Endothelial cell of umbilical vein (primary cell): ENCODE data around the gene OR5K2. TPM values are rescaled to one million over a fixed set of nuclear protein-coding genes. Genes with fewer than 3 reads are reported as not detected.

Source experiments
- BruUV-seq: library from RNA; stranded (reverse); fragments of 400-500 nt; replicated peaks from 2 replicates; lab custom pipeline; 2021; lab: Mats Ljungman, UMichigan
- CTCF ChIA-PET: fragments of 300-600, 350-600 bp; sonication (Branson Sonifier 250); formaldehyde crosslinking; loops from one replicate; lab custom pipeline; 2021; ENCODE audit warnings: antibody characterized with exemption, inconsistent platforms; lab: Charles Lee
- POLR2A ChIA-PET: fragments of 300-600, 350-600 bp; sonication (Branson Sonifier 250); formaldehyde crosslinking; loops from one replicate; lab custom pipeline; 2021; ENCODE audit warnings: antibody characterized with exemption, inconsistent platforms; lab: Charles Lee
- DNase-seq: peaks from one replicate; pipeline ENCODE4 v3.0.0-alpha.2; 2011; ENCODE audit warnings: low read depth, low spot score
- FAIRE-seq: peaks from 2 replicates; lab custom pipeline; 2011; peaks lifted over from hg19 to GRCh38; lab: Jason Lieb, UNC
- H2AFZ ChIP-seq: 2 replicates; pipeline ENCODE4 v1.6.0; 2012; ENCODE audit warnings: low read depth, low read length, control low read depth, inconsistent platforms
- H3K27ac ChIP-seq: 2 replicates; pipeline ENCODE4 v1.5.1; 2011; ENCODE audit warnings: low read depth, mild to moderate bottlenecking, control low read depth, low read length, moderate library complexity; ENCODE audit not compliant: insufficient read depth
- H3K27me3 ChIP-seq, 2 experiments: 2 replicates each; pipeline versions ENCODE4 v1.6.0 to v1.6.1; 2011; ENCODE audit warnings: low read length in 2 of 2, mixed read lengths in 1 of 2; ENCODE audit not compliant: control insufficient read depth in 2 of 2, insufficient read depth in 2 of 2
- H3K36me3 ChIP-seq, 2 experiments: 2 replicates in 1 of 2; 3 replicates in 1 of 2; pipeline ENCODE4 v1.5.1; 2011; ENCODE audit warnings: low read length in 2 of 2, mild to moderate bottlenecking in 1 of 2, moderate library complexity in 1 of 2; ENCODE audit not compliant: control insufficient read depth in 2 of 2, insufficient read depth in 2 of 2; ENCODE audit errors: extremely low read depth in 1 of 2
- H3K4me1 ChIP-seq: 3 replicates; pipeline ENCODE4 v1.5.1; 2011; ENCODE audit warnings: mild to moderate bottlenecking, low read length; ENCODE audit not compliant: control insufficient read depth, insufficient read depth; ENCODE audit errors: extremely low read depth
- H3K4me2 ChIP-seq: 2 replicates; pipeline ENCODE4 v1.6.1; 2011; ENCODE audit warnings: low read length, control low read depth, mixed read lengths; ENCODE audit not compliant: insufficient read depth
- H3K4me3 ChIP-seq, 3 experiments: fragments of 200-600 bp in 1 of 3; sonication (generic), shearing (Covaris generic) in 1 of 3; replicated peaks in 1 of 3; 2 replicates each; pipeline ENCODE4 v1.5.1; 2011 to 2016; ENCODE audit warnings: control low read depth in 3 of 3, low read length in 3 of 3, mild to moderate bottlenecking in 2 of 3, inconsistent platforms in 1 of 3, low read depth in 1 of 3, moderate library complexity in 1 of 3; ENCODE audit not compliant: insufficient read depth in 1 of 3
- H3K79me2 ChIP-seq: 2 replicates; pipeline ENCODE4 v1.6.0; 2012; ENCODE audit warnings: low read length, inconsistent platforms; ENCODE audit not compliant: control insufficient read depth, insufficient read depth
- H3K9ac ChIP-seq: replicated peaks from 2 replicates; pipeline ENCODE3; 2011; ENCODE audit warnings: low read length, control low read depth; ENCODE audit not compliant: insufficient read depth; ENCODE audit errors: extremely low read depth
- H3K9me1 ChIP-seq: replicated peaks from 3 replicates; pipeline ENCODE4 v1.6.0; 2011; ENCODE audit warnings: mild to moderate bottlenecking, low read length; ENCODE audit not compliant: control insufficient read depth, insufficient read depth; ENCODE audit errors: extremely low read depth
- H3K9me3 ChIP-seq: replicated peaks from 2 replicates; pipeline ENCODE4 v1.5.1; 2012; ENCODE audit warnings: low read length, inconsistent platforms; ENCODE audit not compliant: control insufficient read depth, insufficient read depth
- H4K20me1 ChIP-seq: replicated peaks from 2 replicates; pipeline ENCODE3; 2011; ENCODE audit warnings: mild to moderate bottlenecking, low read length; ENCODE audit not compliant: control insufficient read depth, insufficient read depth; ENCODE audit errors: extremely low read depth
- CTCF ChIP-seq, 2 donors: IDR thresholded peaks; 1 replicate in 1 of 2; 2 replicates in 1 of 2; pipeline ENCODE4 v1.5.1; 2011; ENCODE audit warnings: low read length in 2 of 2, mild to moderate bottlenecking in 2 of 2, moderate library complexity in 2 of 2, control low read depth in 1 of 2, inconsistent platforms in 1 of 2, low read depth in 1 of 2; ENCODE audit not compliant: insufficient read depth in 1 of 2; ENCODE audit errors: extremely low read depth in 1 of 2
- GATA2 ChIP-seq: IDR thresholded peaks from 2 replicates; pipeline ENCODE4 v1.7.0; 2011; ENCODE audit warnings: low read depth, mild to moderate bottlenecking, moderate library complexity, mixed read lengths, low read length; ENCODE audit not compliant: insufficient read length, insufficient read depth
- JUN ChIP-seq: IDR thresholded peaks from 2 replicates; pipeline ENCODE4 v1.6.1; 2011; ENCODE audit warnings: borderline replicate concordance, low read depth; ENCODE audit not compliant: insufficient read length, insufficient read depth
- MYC ChIP-seq: IDR thresholded peaks from one replicate; pipeline ENCODE4 v1.6.1; 2011; ENCODE audit warnings: mild to moderate bottlenecking, low read depth, low read length
- POLR2AphosphoS5 ChIP-seq: IDR thresholded peaks from 2 replicates; pipeline ENCODE4 v1.6.1; 2012; ENCODE audit warnings: low read depth, mild to moderate bottlenecking, control low read depth, low read length, moderate library complexity; ENCODE audit not compliant: insufficient read depth
- dilution Hi-C: fragments of 300-500 bp; cut with MboI; formaldehyde crosslinking; loops from one replicate; pipeline ENCODE4 v1.15.0; 2019; ENCODE audit warnings: low sequenced_read_pairs; ENCODE audit not compliant: extremely low pct_ligation_motif_present
- intact Hi-C: fragments of 100-400 bp; cut with micrococcal nuclease; formaldehyde crosslinking; loops from one replicate; pipeline ENCODE4 v1.10.0; 2022
- polyA plus RNA-seq, 4 experiments: library from polyadenylated mRNA; depleted of rRNA in 3 of 4; stranded (reverse) in 3 of 4; unstranded in 1 of 4; fragments of >200 nt; gene quantifications; 2 replicates each; pipeline versions ENCODE4 v1.2.1 to v1.2.3, GENCODE V29; 2011 to 2012; ENCODE audit warnings: missing spikeins in 1 of 4
- total RNA-seq: library from RNA; stranded (reverse); gene quantifications from 2 replicates; pipeline ENCODE4 v1.2.3, GENCODE V29; 2021

Gene OR5K2
- total and polyA plus RNA-seq, 2 donors (not counting 3 experiments of a cell fraction or from before 2014, with no cell fraction given), result not detected

GRCh38 chr3:98508582-98508981 lies 11.1 kb downstream of the OR5K2 start:
- Histone ChIP-seq H3K79me2 (no peaks in the 10 kb centered on the region), H3K9ac (no peak overlapping the region), H2AFZ (no peak overlapping the region), H3K4me3 (no peak overlapping the region), H3K9me1 (no peaks in the 10 kb centered on the region), H3K27ac (no peak overlapping the region), H3K9me3 (no peaks in the 10 kb centered on the region), H3K4me2 (no peak overlapping the region), H3K27me3 (no peaks in the 10 kb centered on the region), H3K4me1 (peaks cover 2% of the 10 kb centered on the region), H4K20me1 (no peaks in the 10 kb centered on the region), H3K36me3 (no peaks in the 10 kb centered on the region)
- dilution Hi-C loops, result no loop called here
- POLR2A ChIA-PET, result no interaction called here
- FAIRE-seq (no peak), DNase-seq (no peak)
- intact Hi-C loops, result no loop called here
- TF ChIP-seq JUN (no peak), POLR2AphosphoS5 (no peak)
- CTCF ChIA-PET, result no interaction called here
- BruUV-seq, result no TSS peak

DNA sequence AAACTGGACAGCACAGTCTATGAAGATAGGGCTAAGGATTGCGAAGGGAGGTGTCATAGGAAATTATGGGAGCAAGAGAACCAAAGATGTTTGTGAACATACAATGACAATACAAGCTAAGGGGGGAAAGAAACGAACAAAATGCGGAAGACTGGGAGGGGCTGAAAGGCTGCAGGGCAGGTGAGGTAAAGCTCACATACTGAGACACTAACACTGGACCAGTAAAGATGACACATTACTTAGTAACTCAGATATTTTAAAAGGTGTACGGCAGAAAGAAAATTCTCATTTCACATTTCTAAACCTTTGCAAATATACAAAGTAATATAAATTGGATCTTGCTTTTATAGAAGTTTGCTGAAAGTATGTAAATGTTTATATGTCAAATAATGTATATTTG lies 15.1 kb downstream of the OR5K2 start:
- ChIA-PET CTCF (no interaction called here), POLR2A (no interaction called here)
- Histone ChIP-seq H3K4me3 (no peak overlapping the region), H3K27me3 (no peaks in the 10 kb centered on the region), H3K4me1 (peaks cover 2% of the 10 kb centered on the region), H3K36me3 (peaks cover 4 to 9% of the 10 kb centered on the region in 2 experiments), H3K79me2 (no peaks in the 10 kb centered on the region), H2AFZ (no peak overlapping the region), H3K9me1 (no peaks in the 10 kb centered on the region), H3K9ac (no peak overlapping the region), H3K9me3 (no peaks in the 10 kb centered on the region), H3K27ac (no peak overlapping the region), H3K4me2 (no peak overlapping the region), H4K20me1 (no peaks in the 10 kb centered on the region)
- BruUV-seq, result no TSS peak
- DNase-seq, result no peak
- intact Hi-C loops, result no loop called here
- no peak for FAIRE-seq
- no peak for TF ChIP-seq POLR2AphosphoS5
- no peak for TF ChIP-seq MYC
- TF ChIP-seq CTCF (IDR thresholded peaks at IDR 0.05; ENCODE audit: extremely low read depth in 1 of 2, insufficient read depth in 1 of 2, low read depth in 1 of 2, low read length in 2 of 2), result no peak
- no peak for TF ChIP-seq GATA2
- dilution Hi-C loops, result no loop called here
